ENCODE measurements around the gene CLCF1. TPM values are rescaled to one million over a fixed set of nuclear protein-coding genes. Genes with fewer than 3 reads are reported as not detected.
A peak's percentile ranks its signal among the peaks of the same experiment; 100 is the strongest.
"Not testable (repeated sequence)": the region's sequence is repeated elsewhere in the genome, so short reads cannot be mapped to it uniquely, and the experiment has no call there.

Gene CLCF1
- total RNA-seq, 2 experiments from 2014 or later = not detected

- Mint-ChIP-seq H3K9me3 (no peaks in the 10 kb centered on the region), H3K4me1 (ENCODE audit: low read depth) (peaks cover 81% of the 10 kb centered on the region), H3K27me3 (ENCODE audit: low read depth) (no peaks in the 10 kb centered on the region), H3K4me3 (peak overlapping the region; percentile 83), H3K27ac (peak overlapping the region; percentile 92), H3K36me3 (ENCODE audit: low read depth) (peaks cover 31% of the 10 kb centered on the region)
- intact Hi-C loops (cut with micrococcal nuclease) = loop anchor here (1.0 to 10.0 kb wide), 2 partner anchors 99 to 398 kb away; no protein-coding TSS in a partner anchor
- CTCF ChIA-PET = interaction anchor here (0.8 to 3.0 kb wide), 5 partner anchors 16 to 238 kb away, joined by 3 to 18 read pairs (median 4); partner anchors contain the start of genes CLCF1, PTPRCAP and RAD9A
- peak; percentile 67 for DNase-seq
These were observed 33.7 kb upstream of the CLCF1 start for GRCh38 chr11:67406969-67407687.

GRCh38 chr11:67406420-67406968 lies 33.1 kb upstream of the CLCF1 start:
- CTCF ChIA-PET = interaction anchor here (0.8 to 3.0 kb wide), 3 partner anchors 15 to 33 kb away, joined by 3 to 18 read pairs (median 4); partner anchors contain the start of genes CLCF1, PTPRCAP and RAD9A
- Mint-ChIP-seq H3K27me3 (ENCODE audit: low read depth) (no peaks in the 10 kb centered on the region), H3K36me3 (ENCODE audit: low read depth) (peaks cover 31% of the 10 kb centered on the region), H3K4me1 (ENCODE audit: low read depth) (peaks cover 74% of the 10 kb centered on the region), H3K4me3 (peak overlapping the region; percentile 83), H3K27ac (peak overlapping the region; percentile 92), H3K9me3 (no peaks in the 10 kb centered on the region)
- DNase-seq = no peak
- intact Hi-C loops (cut with micrococcal nuclease) = loop anchor here (10.0 kb wide), 1 partner anchor 398 kb away; no protein-coding TSS in a partner anchor

- H3K4me3 Mint-ChIP-seq = peak overlapping the region; percentile 83
- no peaks in the 10 kb centered on the region for H3K27me3 Mint-ChIP-seq (ENCODE audit: low read depth)
- peak overlapping the region; percentile 92 for H3K27ac Mint-ChIP-seq
- intact Hi-C loops (cut with micrococcal nuclease) = loop anchor here (10.0 kb wide), 1 partner anchor 399 kb away; no protein-coding TSS in a partner anchor
- DNase-seq = no peak
- peaks cover 67% of the 10 kb centered on the region for H3K4me1 Mint-ChIP-seq (ENCODE audit: low read depth)
- peaks cover 31% of the 10 kb centered on the region for H3K36me3 Mint-ChIP-seq (ENCODE audit: low read depth)
- CTCF ChIA-PET = interaction anchor here (1.2 to 6.2 kb wide), 2 partner anchors 13 to 14 kb away, joined by 3 to 28 read pairs; partner anchors contain the start of gene RAD9A
- H3K9me3 Mint-ChIP-seq = no peaks in the 10 kb centered on the region
These were observed 32.4 kb upstream of the CLCF1 start for GRCh38 chr11:67405688-67406339.

GRCh38 chr11:67405196-67405567 lies 31.8 kb upstream of the CLCF1 start:
- intact Hi-C loops (cut with micrococcal nuclease) = loop anchor here (10.0 kb wide), 1 partner anchor 400 kb away; no protein-coding TSS in a partner anchor
- Mint-ChIP-seq H3K27me3 (ENCODE audit: low read depth) (no peaks in the 10 kb centered on the region), H3K36me3 (ENCODE audit: low read depth) (peaks cover 34% of the 10 kb centered on the region), H3K27ac (peak overlapping the region; percentile 92), H3K4me1 (ENCODE audit: low read depth) (peaks cover 66% of the 10 kb centered on the region), H3K9me3 (no peaks in the 10 kb centered on the region), H3K4me3 (peak overlapping the region; percentile 83)
- DNase-seq = peak; percentile 55
- CTCF ChIA-PET = interaction anchor here (1.2 to 6.2 kb wide), 4 partner anchors 13 to 63 kb away, joined by 3 to 28 read pairs (median 5); partner anchors contain the start of gene RAD9A

GRCh38 chr11:67404515-67405195 lies 31.3 kb upstream of the CLCF1 start:
- intact Hi-C loops (cut with micrococcal nuclease) = loop anchor here (5.0 to 10.0 kb wide), 3 partner anchors 137 to 400 kb away; partner anchors contain the start of genes GRK2 and NDUFV1
- H3K36me3 Mint-ChIP-seq (ENCODE audit: low read depth) = peaks cover 32% of the 10 kb centered on the region
- no peaks in the 10 kb centered on the region for H3K27me3 Mint-ChIP-seq (ENCODE audit: low read depth)

GRCh38 chr11:67403085-67403484 lies 29.7 kb upstream of the CLCF1 start:
- H3K4me1 Mint-ChIP-seq (ENCODE audit: low read depth) = peaks cover 61% of the 10 kb centered on the region
- H3K27ac Mint-ChIP-seq = peak overlapping the region; percentile 92
- not testable (repeated sequence) for H3K9me3 Mint-ChIP-seq; DNase-seq; H3K27me3 Mint-ChIP-seq (ENCODE audit: low read depth)
- H3K36me3 Mint-ChIP-seq (ENCODE audit: low read depth) = peaks cover 35% of the 10 kb centered on the region
- intact Hi-C loops (cut with micrococcal nuclease) = loop anchor here (1.0 to 10.0 kb wide), 6 partner anchors 25 to 402 kb away; partner anchors contain the start of genes GRK2, NDUFV1, RPS6KB2 and TMEM134
- CTCF ChIA-PET = interaction anchor here (0.6 to 6.2 kb wide), 7 partner anchors 10 to 60 kb away, joined by 3 to 28 read pairs (median 10); partner anchors contain the start of gene RPS6KB2
- H3K4me3 Mint-ChIP-seq = peak overlapping the region; percentile 83

More at GRCh38 chr11:67404515-67405195, 31.3 kb upstream of the CLCF1 start:
- Mint-ChIP-seq H3K4me1 (ENCODE audit: low read depth) (peaks cover 63% of the 10 kb centered on the region), H3K27ac (peak overlapping the region; percentile 92), H3K4me3 (peak overlapping the region; percentile 83), H3K9me3 (no peaks in the 10 kb centered on the region)
- CTCF ChIA-PET = interaction anchor here (0.7 to 6.2 kb wide), 7 partner anchors 8 to 65 kb away, joined by 3 to 28 read pairs (median 3); partner anchors contain the start of gene RAD9A
- peak; percentile 77 for DNase-seq

- not testable (repeated sequence) for H3K9me3 Mint-ChIP-seq; H3K27me3 Mint-ChIP-seq (ENCODE audit: low read depth); DNase-seq
- Mint-ChIP-seq H3K4me1 (ENCODE audit: low read depth) (peaks cover 61% of the 10 kb centered on the region), H3K4me3 (peak overlapping the region; percentile 65), H3K36me3 (ENCODE audit: low read depth) (peaks cover 36% of the 10 kb centered on the region), H3K27ac (peak overlapping the region; percentile 92)
- intact Hi-C loops (cut with micrococcal nuclease) = loop anchor here (1.0 to 10.0 kb wide), 7 partner anchors 19 to 402 kb away; partner anchors contain the start of genes GRK2, NDUFV1 and PTPRCAP
- CTCF ChIA-PET = interaction anchor here (0.6 to 6.2 kb wide), 14 partner anchors 10 to 104 kb away, joined by 3 to 28 read pairs (median 6); partner anchors contain the start of genes PITPNM1, PTPRCAP, RAD9A and RPS6KB2
These were observed 28.9 kb upstream of the CLCF1 start for GRCh38 chr11:67402192-67402839.

- H3K4me1 Mint-ChIP-seq (ENCODE audit: low read depth) = peaks cover 60% of the 10 kb centered on the region
- CTCF ChIA-PET = interaction anchor here (0.6 to 6.2 kb wide), 20 partner anchors 10 to 155 kb away, joined by 3 to 28 read pairs (median 4); partner anchors contain the start of genes PITPNM1, POLD4, PTPRCAP and RAD9A
- intact Hi-C loops (cut with micrococcal nuclease) = loop anchor here (1.0 to 10.0 kb wide), 8 partner anchors 20 to 403 kb away; partner anchors contain the start of genes GRK2, NDUFV1 and PTPRCAP
- no peaks in the 10 kb centered on the region for H3K9me3 Mint-ChIP-seq
- H3K27me3 Mint-ChIP-seq (ENCODE audit: low read depth) = no peaks in the 10 kb centered on the region
- H3K4me3 Mint-ChIP-seq = peak within 1 kb of the TSS; percentile 72
- DNase-seq = peak; percentile 91
- H3K36me3 Mint-ChIP-seq (ENCODE audit: low read depth) = peaks cover 35% of the 10 kb centered on the region
- H3K27ac Mint-ChIP-seq = peak within 1 kb of the TSS; percentile 92
These were observed 28.2 kb upstream of the CLCF1 start, which contains the start of gene PPP1CA for GRCh38 chr11:67401495-67402191. Gene PPP1CA (minus strand): TSS chr11:67401858. CDS start chr11:67401782, 76 bp downstream.

GRCh38 chr11:67400942-67401494 lies 27.6 kb upstream of the CLCF1 start:
- H3K4me3 Mint-ChIP-seq = peak overlapping the region; percentile 72
- no peak for DNase-seq
- no peaks in the 10 kb centered on the region for H3K9me3 Mint-ChIP-seq
- H3K27me3 Mint-ChIP-seq (ENCODE audit: low read depth) = no peaks in the 10 kb centered on the region
- peaks cover 57% of the 10 kb centered on the region for H3K4me1 Mint-ChIP-seq (ENCODE audit: low read depth)
- intact Hi-C loops (cut with micrococcal nuclease) = loop anchor here (1.0 to 10.0 kb wide), 4 partner anchors 105 to 404 kb away; partner anchors contain the start of genes GRK2 and NDUFV1
- peak overlapping the region; percentile 67 for H3K27ac Mint-ChIP-seq
- CTCF ChIA-PET = interaction anchor here (0.6 to 6.2 kb wide), 16 partner anchors 9 to 162 kb away, joined by 3 to 28 read pairs (median 4); partner anchors contain the start of genes PITPNM1, POLD4, PTPRCAP and RAD9A
- peaks cover 31% of the 10 kb centered on the region for H3K36me3 Mint-ChIP-seq (ENCODE audit: low read depth)
